Right lobe of liver (tissue), 6 donors: ENCODE data around the gene REM2. TPM values are rescaled to one million over a fixed set of nuclear protein-coding genes. Genes with fewer than 3 reads are reported as not detected.

Source experiments
- ATAC-seq, 4 donors: fragments of 200-7000 bp; cut with Tn5 transposase; one replicate each; pipeline ENCODE4 v1.9.1; 2020; ENCODE audit warnings: mild to moderate bottlenecking in 4 of 4, moderate library complexity in 4 of 4
- DNase-seq, 3 donors: peaks; one replicate each; pipeline ENCODE4 v3.0.0-alpha.2; 2020
- H3K27ac ChIP-seq, 3 donors: fragments of 200-600 bp; one replicate each; pipeline ENCODE4 v1.8.0; 2022
- H3K27me3 ChIP-seq, 2 donors: fragments of 200-600 bp; one replicate each; pipeline ENCODE4 v1.8.0; 2022
- H3K36me3 ChIP-seq, 4 donors: fragments of 200-600 bp; sonication (generic) in 1 of 4; one replicate each; pipeline versions ENCODE4 v1.5.1 to v1.8.0; 2017 to 2022; ENCODE audit warnings: control low read depth in 1 of 4
- H3K4me1 ChIP-seq, 4 donors: fragments of 200-600 bp; sonication (generic) in 1 of 4; one replicate each; pipeline versions ENCODE4 v1.5.1 to v1.8.0; 2017 to 2022; ENCODE audit warnings: control low read depth in 1 of 4
- H3K4me3 ChIP-seq, 3 donors: fragments of 200-600 bp; one replicate each; pipeline ENCODE4 v1.8.0; 2022
- H3K9me3 ChIP-seq, 4 donors: fragments of 200-600 bp; sonication (generic) in 1 of 4; one replicate each; pipeline versions ENCODE4 v1.5.1 to v1.8.0; 2017 to 2022; ENCODE audit warnings: control low read depth in 1 of 4
- CTCF ChIP-seq, 4 donors: fragments of 200-600 bp in 3 of 4; fragments of 450-650 bp in 1 of 4; IDR thresholded peaks; one replicate each; pipeline versions ENCODE4 v1.5.1 to v1.8.0; 2016 to 2022; ENCODE audit warnings: antibody characterized with exemption in 4 of 4, mild to moderate bottlenecking in 2 of 4
- POLR2A ChIP-seq: fragments of 450-650 bp; IDR thresholded peaks from one replicate; pipeline ENCODE4 v1.6.1; 2017; ENCODE audit warnings: antibody characterized with exemption, mild to moderate bottlenecking
- WGBS: methylation state at CpG from one replicate; pipeline ENCODE4 v1.1.6; 2018; ENCODE audit warnings: low coverage, low lambda C conversion rate; ENCODE audit not compliant: insufficient coverage; ENCODE audit errors: missing lambda C conversion rate; 5-methylcytosine and 5-hydroxymethylcytosine counted together
- intact Hi-C, 2 donors: fragments of 100-400 bp; cut with DNase I; formaldehyde crosslinking; loops; one replicate each; pipeline versions ENCODE4 v1.11.2 to v1.14.1; 2022
- total RNA-seq, 6 experiments: library from RNA; depleted of rRNA in 2 of 6; stranded (reverse); fragments of >200 nt in 2 of 6; fragmentation: NEBNext Ultra II Directional in 3 of 6; extraction: Animal tissue kit (Norgen Biotek cat#: 25700) in 3 of 6; gene quantifications; one replicate each; pipeline versions ENCODE4 v1.1.0 to v1.2.4, GENCODE V29; 2016 to 2023
- donor health status: DM: no; HTN: yes; CAD: no.
- donor health status: DM: no; HTN: no; CAD: no.
- donor health status: DM: no; HTN: no; CAD: no.
- donor health status: DM: no; HTN: yes; CAD: no.
- donor health status: DM: no; HTN: yes; CAD: no.

The REM2 gene
- total RNA-seq, 6 experiments from 2014 or later, result 0.10 to 0.12 TPM; not detected in 4

GRCh38 chr14:22870811-22871223, 12.2 kb upstream of the REM2 start:
- intact Hi-C loops, result no loop called here
- ATAC-seq, result peak in 2 of 4 donors; percentile 10 to 13
- Histone ChIP-seq H3K27me3 (no peaks in the 10 kb centered on the region), H3K36me3 (peaks cover 10 to 23% (median 19%) of the 10 kb centered on the region in 4 donors), H3K27ac (peak overlapping the region; percentile 98 to 99 (median 98)), H3K4me1 (peaks cover 0 to 17% (median 7%) of the 10 kb centered on the region in 4 donors), H3K4me3 (peak overlapping the region in 2 of 3 donors; percentile 79 to 99), H3K9me3 (no peaks in the 10 kb centered on the region)
- DNase-seq, result no peak
- TF ChIP-seq POLR2A (no peak), CTCF (IDR thresholded peaks at IDR 0.05) (no peak)
- WGBS, result 0% methylated on average over 1 of the region's 1 CpG

GRCh38 chr14:22871224-22872032, 11.6 kb upstream of the REM2 start, which contains the start of gene LRP10:
LRP10 (plus strand) TSS chr14:22871740; CDS start chr14:22872304, 564 bp downstream.
- ATAC-seq (peak; percentile 92 to 97 (median 94)), DNase-seq (peak; percentile 96 to 97 (median 97))
- H3K9me3 ChIP-seq, result no peaks in the 10 kb centered on the region
- TF ChIP-seq POLR2A (peak; percentile 88), CTCF (IDR thresholded peaks at IDR 0.05) (peak in 1 of 4 donors; percentile 17)
- H3K36me3 ChIP-seq, result peaks cover 14 to 29% (median 21%) of the 10 kb centered on the region in 4 donors
- peak within 1 kb of the TSS; percentile 79 to 99 (median 88) for H3K4me3 ChIP-seq
- WGBS, result 0% methylated on average over 26 of the region's 50 CpGs
- H3K27me3 ChIP-seq, result no peaks in the 10 kb centered on the region
- H3K4me1 ChIP-seq, result peaks cover 0 to 17% (median 7%) of the 10 kb centered on the region in 4 donors
- H3K27ac ChIP-seq, result peak within 1 kb of the TSS; percentile 98 to 99 (median 98)
- intact Hi-C loops, result no loop called here

GRCh38 chr14:22872033-22872832, 10.8 kb upstream of the REM2 start:
- peaks cover 0 to 17% (median 7%) of the 10 kb centered on the region in 4 donors for H3K4me1 ChIP-seq
- no peaks in the 10 kb centered on the region for H3K9me3 ChIP-seq
- no peaks in the 10 kb centered on the region for H3K27me3 ChIP-seq
- ATAC-seq (peak; percentile 55 to 62 (median 60)), DNase-seq (peak; percentile 72 to 79 (median 78))
- peak overlapping the region; percentile 98 to 99 (median 98) for H3K27ac ChIP-seq
- H3K36me3 ChIP-seq, result peaks cover 16 to 37% (median 24%) of the 10 kb centered on the region in 4 donors
- intact Hi-C loops, result no loop called here
- TF ChIP-seq POLR2A (no peak), CTCF (IDR thresholded peaks at IDR 0.05) (peak; percentile 80 to 91 (median 85))
- WGBS, result under 1% methylated on average over 25 of the region's 45 CpGs
- H3K4me3 ChIP-seq, result peak overlapping the region; percentile 79 to 99 (median 88)

GRCh38 chr14:22872833-22873520, 10.0 kb upstream of the REM2 start:
- 30% methylated on average over 6 of the region's 10 CpGs for WGBS

More at GRCh38 chr14:22872833-22873520, 10.0 kb upstream of the REM2 start:
- Histone ChIP-seq H3K27me3 (no peaks in the 10 kb centered on the region), H3K4me3 (peak overlapping the region; percentile 79 to 99 (median 88)), H3K9me3 (no peaks in the 10 kb centered on the region), H3K36me3 (peaks cover 16 to 45% (median 27%) of the 10 kb centered on the region in 4 donors), H3K27ac (peak overlapping the region; percentile 98 to 99 (median 98)), H3K4me1 (peaks cover 0 to 17% (median 7%) of the 10 kb centered on the region in 4 donors)
- TF ChIP-seq POLR2A (no peak), CTCF (IDR thresholded peaks at IDR 0.05) (no peak)
- intact Hi-C loops, result no loop called here
- no peak for ATAC-seq
- no peak for DNase-seq
